Hepatocyte (in vitro differentiated cells): ENCODE measurements around the gene TSPAN9. TPM values are rescaled to one million over a fixed set of nuclear protein-coding genes. Genes with fewer than 3 reads are reported as not detected.

ENCODE experiments used
- DNase-seq: peaks from one replicate; pipeline ENCODE4 v3.0.0-alpha.2; 2016; ENCODE audit warnings: low spot score
- H2AFZ ChIP-seq: fragments of 200-600 bp; sonication (generic); 2 replicates; pipeline ENCODE4 v1.6.0; 2016; ENCODE audit warnings: antibody characterized with exemption, mild to moderate bottlenecking
- H3K27ac ChIP-seq: fragments of 200-600 bp; sonication (generic); 2 replicates; pipeline ENCODE4 v1.5.1; 2016; ENCODE audit warnings: mild to moderate bottlenecking
- H3K27me3 ChIP-seq: fragments of 200-600 bp; sonication (generic); 2 replicates; pipeline ENCODE4 v1.6.1; 2016
- H3K36me3 ChIP-seq: fragments of 200-600 bp; sonication (generic); replicated peaks from 2 replicates; pipeline ENCODE4 v1.5.1; 2016; ENCODE audit warnings: low read depth; ENCODE audit not compliant: insufficient read depth
- H3K4me1 ChIP-seq: fragments of 200-600 bp; sonication (generic); 2 replicates; pipeline ENCODE4 v1.5.1; 2016; ENCODE audit warnings: mild to moderate bottlenecking, moderate library complexity; ENCODE audit not compliant: insufficient read depth
- H3K4me2 ChIP-seq: fragments of 200-600 bp; sonication (generic); 2 replicates; pipeline ENCODE4 v1.6.0; 2016
- H3K4me3 ChIP-seq: fragments of 200-600 bp; sonication (generic); 2 replicates; pipeline ENCODE4 v1.5.1; 2016; ENCODE audit warnings: mild to moderate bottlenecking
- H3K79me2 ChIP-seq: fragments of 200-600 bp; sonication (generic); 2 replicates; pipeline ENCODE4 v1.6.0; 2017; ENCODE audit warnings: mild to moderate bottlenecking
- H3K9me2 ChIP-seq: fragments of 200-600 bp; sonication (generic); replicated peaks from 2 replicates; pipeline ENCODE4 v1.6.0; 2017; ENCODE audit warnings: mild to moderate bottlenecking; ENCODE audit not compliant: insufficient read depth
- H3K9me3 ChIP-seq: fragments of 200-600 bp; sonication (generic); 2 replicates; pipeline ENCODE4 v1.5.1; 2016; ENCODE audit warnings: low read depth, mild to moderate bottlenecking
- H4K20me1 ChIP-seq: fragments of 200-600 bp; sonication (generic); 2 replicates; pipeline ENCODE4 v1.6.0; 2016; ENCODE audit warnings: mild to moderate bottlenecking; ENCODE audit not compliant: insufficient read depth, poor library complexity, severe bottlenecking
- CTCF ChIP-seq: fragments of 200-600 bp; sonication (generic); IDR thresholded peaks from 2 replicates; pipeline ENCODE4 v1.5.1; 2016; ENCODE audit warnings: antibody characterized with exemption, mild to moderate bottlenecking; ENCODE audit not compliant: poor library complexity
- EZH2 ChIP-seq: fragments of 200-600 bp; sonication (generic); IDR thresholded peaks from 2 replicates; pipeline ENCODE4 v1.6.1; 2016; ENCODE audit warnings: antibody characterized with exemption, mild to moderate bottlenecking, borderline replicate concordance
- EZH2phosphoT487 ChIP-seq: fragments of 200-600 bp; sonication (generic); IDR thresholded peaks from one replicate; pipeline ENCODE4 v1.6.1; 2018; ENCODE audit warnings: antibody characterized with exemption, mild to moderate bottlenecking, low read depth, moderate library complexity; ENCODE audit not compliant: unreplicated experiment, severe bottlenecking
- WGBS: methylation state at CpG from one replicate; pipeline ENCODE4 v1.1.6; 2016; ENCODE audit warnings: low lambda C conversion rate; ENCODE audit errors: missing lambda C conversion rate; 5-methylcytosine and 5-hydroxymethylcytosine counted together
- polyA plus RNA-seq: library from polyadenylated mRNA; unstranded; fragments of >200 nt; fragmentation: Nextera tagmentation; extraction: Ambion mirVana; gene quantifications from 2 replicates; pipeline ENCODE4 v1.2.1, GENCODE V29; 2016
- total RNA-seq: library from RNA; depleted of rRNA; stranded (reverse); fragments of >200 nt; gene quantifications from 2 replicates; pipeline ENCODE4 v1.2.3, GENCODE V29; 2014

The TSPAN9 gene
- total and polyA plus RNA-seq, 2 experiments from 2014 or later = 16.6 to 38.6 TPM

- Histone ChIP-seq H3K27ac (no peak overlapping the region), H3K4me1 (peaks cover 9% of the 10 kb centered on the region), H3K9me3 (no peaks in the 10 kb centered on the region), H4K20me1 (no peaks in the 10 kb centered on the region), H3K27me3 (no peaks in the 10 kb centered on the region), H3K4me2 (no peak overlapping the region), H2AFZ (no peak overlapping the region), H3K9me2 (no peaks in the 10 kb centered on the region), H3K79me2 (no peaks in the 10 kb centered on the region), H3K4me3 (no peak overlapping the region), H3K36me3 (no peaks in the 10 kb centered on the region)
- no peak for DNase-seq
- WGBS = 89% methylated on average over 14 of the region's 14 CpGs
- TF ChIP-seq EZH2 = no peak
Observed at GRCh38 chr12:3243376-3244084, 166.4 kb downstream of the TSPAN9 start.

- H3K27me3 ChIP-seq = no peaks in the 10 kb centered on the region
- H3K4me3 ChIP-seq = no peak overlapping the region
- WGBS = 97% methylated on average over 20 of the region's 20 CpGs
- no peak for TF ChIP-seq CTCF
- TF ChIP-seq EZH2 = no peak
- no peak for TF ChIP-seq EZH2phosphoT487
- no peak overlapping the region for H2AFZ ChIP-seq
- H3K9me3 ChIP-seq = no peaks in the 10 kb centered on the region
- peaks cover 9% of the 10 kb centered on the region for H3K4me1 ChIP-seq
- H3K27ac ChIP-seq = no peak overlapping the region
- no peaks in the 10 kb centered on the region for H4K20me1 ChIP-seq
- no peak overlapping the region for H3K4me2 ChIP-seq
- H3K36me3 ChIP-seq = no peaks in the 10 kb centered on the region
- no peaks in the 10 kb centered on the region for H3K79me2 ChIP-seq
- no peak for DNase-seq
- H3K9me2 ChIP-seq = no peaks in the 10 kb centered on the region
Observed at GRCh38 chr12:3244219-3244750, 167.1 kb downstream of the TSPAN9 start.

- no peak for DNase-seq
- Histone ChIP-seq H4K20me1 (no peaks in the 10 kb centered on the region), H3K27me3 (no peaks in the 10 kb centered on the region), H3K79me2 (no peaks in the 10 kb centered on the region), H3K4me3 (no peak overlapping the region), H2AFZ (no peak overlapping the region), H3K9me3 (no peaks in the 10 kb centered on the region), H3K36me3 (no peaks in the 10 kb centered on the region), H3K4me1 (peaks cover 4% of the 10 kb centered on the region), H3K27ac (no peak overlapping the region), H3K9me2 (no peaks in the 10 kb centered on the region), H3K4me2 (no peak overlapping the region)
- WGBS = 93% methylated on average over 4 of the region's 4 CpGs
- TF ChIP-seq CTCF (no peak), EZH2 (no peak), EZH2phosphoT487 (no peak)
Observed at GRCh38 chr12:3246253-3246652, 169.1 kb downstream of the TSPAN9 start.

- Histone ChIP-seq H2AFZ (no peak overlapping the region), H3K4me2 (no peak overlapping the region), H4K20me1 (no peaks in the 10 kb centered on the region), H3K4me1 (no peaks in the 10 kb centered on the region), H3K79me2 (no peaks in the 10 kb centered on the region), H3K36me3 (no peaks in the 10 kb centered on the region), H3K27ac (no peak overlapping the region), H3K9me3 (no peaks in the 10 kb centered on the region), H3K9me2 (no peaks in the 10 kb centered on the region), H3K4me3 (no peak overlapping the region), H3K27me3 (no peaks in the 10 kb centered on the region)
- TF ChIP-seq EZH2phosphoT487 = no peak
- no peak for TF ChIP-seq EZH2
- TF ChIP-seq CTCF = no peak
- WGBS = 62% methylated on average over 11 of the region's 11 CpGs
- no peak for DNase-seq
Observed at GRCh38 chr12:3247077-3247476, 169.9 kb downstream of the TSPAN9 start.
